HG03175 (cell line): ENCODE results near the gene SDSL.

Experiments
- ATAC-seq: cut with Tn5 transposase; IDR thresholded peaks from one replicate; pipeline ENCODE4 v1.9.1; 2021; ENCODE audit warnings: mild to moderate bottlenecking, moderate library complexity; ENCODE audit not compliant: unreplicated experiment

SDSL gene

GRCh38 chr12:113418213-113418879 lies 3.8 kb upstream of the SDSL start:
- no peak for ATAC-seq

GRCh38 chr12:113420996-113421595 lies 1.1 kb upstream of the SDSL start:
- ATAC-seq, result no peak

- ATAC-seq, result no peak
These were observed 898 bp downstream of the SDSL start for GRCh38 chr12:113422886-113423669.

DNA sequence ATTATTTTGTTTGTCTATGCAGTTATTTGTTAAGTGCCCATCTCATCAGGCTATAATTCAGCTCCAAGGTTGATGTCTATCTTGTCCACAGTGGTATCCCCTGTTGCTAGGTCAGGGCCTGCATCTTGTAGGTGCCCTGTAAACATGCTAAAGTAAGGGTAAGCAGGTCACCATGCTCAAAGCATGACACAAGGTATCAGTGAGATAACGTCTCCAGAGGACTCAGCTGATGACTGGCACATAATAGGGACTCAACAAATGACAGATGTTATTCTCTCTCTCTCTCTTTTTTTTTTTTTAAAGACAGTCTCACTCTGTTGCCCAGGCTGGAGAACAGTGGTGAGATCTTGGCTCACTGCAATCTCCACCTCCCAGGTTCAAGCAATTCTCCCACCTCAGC lies 2.3 kb downstream of the SDSL start:
- no peak for ATAC-seq

DNA sequence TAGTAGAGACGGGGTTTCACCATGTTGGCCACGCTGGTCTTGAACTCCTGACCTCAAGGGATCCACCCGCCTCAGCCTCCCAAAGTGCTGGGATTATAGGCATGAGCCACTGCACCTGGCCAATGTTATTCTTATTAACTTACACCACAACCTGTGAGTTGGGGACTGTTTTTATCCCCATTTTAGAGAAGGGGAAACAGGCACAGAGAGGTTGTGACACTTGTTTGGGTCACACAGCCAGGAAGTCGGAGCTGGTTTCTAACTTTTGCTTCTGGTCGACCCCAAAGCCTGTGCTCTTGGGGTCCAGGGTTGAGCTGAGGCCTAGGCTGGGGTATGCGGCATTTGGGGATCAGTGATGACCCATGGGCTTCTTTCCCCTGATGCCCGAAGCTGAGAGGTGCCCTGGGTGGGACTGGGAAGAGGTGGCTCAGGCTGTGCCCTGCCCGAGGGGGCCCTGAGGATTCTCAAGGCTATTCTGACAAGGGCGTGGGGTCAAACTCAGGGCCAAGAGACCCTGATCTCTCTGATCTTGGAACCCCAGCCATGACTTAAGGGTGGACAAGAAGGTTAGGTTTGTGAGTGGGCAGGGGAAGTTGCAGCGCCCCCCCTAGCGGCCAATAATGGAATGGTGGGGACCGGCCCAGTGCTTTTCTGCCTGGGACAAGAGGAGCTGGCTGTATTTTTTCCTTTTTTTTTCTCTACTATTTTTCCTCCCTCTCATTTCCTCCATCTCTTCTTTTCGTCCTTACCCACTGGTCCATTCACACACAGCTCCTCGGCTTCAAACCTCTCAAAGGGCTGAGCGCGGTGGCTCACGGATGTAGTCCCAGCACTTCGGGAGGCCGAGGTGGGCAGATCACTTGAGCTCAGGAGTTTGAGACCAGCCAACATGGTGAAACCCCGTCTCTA lies 3.0 kb downstream of the SDSL start:
- ATAC-seq, result no peak

DNA sequence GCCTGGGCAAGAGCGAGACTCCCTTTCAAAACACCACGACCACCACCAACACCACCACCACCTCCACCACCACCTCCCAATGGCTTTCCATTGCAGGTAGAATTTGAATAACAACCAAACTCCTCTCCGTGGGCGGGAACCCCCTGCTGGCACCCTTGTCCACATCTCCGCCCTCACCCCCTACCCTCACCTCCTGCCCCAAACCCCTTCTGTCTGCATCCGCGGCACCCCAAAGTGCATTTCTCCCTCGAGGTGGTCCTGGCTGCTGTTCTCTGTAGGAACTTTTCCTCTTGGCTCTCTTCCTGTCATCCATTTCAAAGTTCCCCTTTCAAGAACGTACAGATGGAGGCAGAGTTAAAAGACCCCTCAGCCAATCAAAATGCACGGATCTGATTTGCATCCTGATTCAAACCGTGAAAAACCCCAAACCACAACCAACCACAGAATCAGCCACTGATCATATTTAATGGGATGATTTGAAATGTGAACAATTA lies 3.8 kb downstream of the SDSL start:
- no peak for ATAC-seq

GRCh38 chr12:113427882-113428281 lies 5.7 kb downstream of the SDSL start:
- no peak for ATAC-seq

GRCh38 chr12:113428482-113428881 lies 6.3 kb downstream of the SDSL start:
- no peak for ATAC-seq

- ATAC-seq, result no peak
These were observed 10.8 kb downstream of the SDSL start for GRCh38 chr12:113432986-113433385.

DNA sequence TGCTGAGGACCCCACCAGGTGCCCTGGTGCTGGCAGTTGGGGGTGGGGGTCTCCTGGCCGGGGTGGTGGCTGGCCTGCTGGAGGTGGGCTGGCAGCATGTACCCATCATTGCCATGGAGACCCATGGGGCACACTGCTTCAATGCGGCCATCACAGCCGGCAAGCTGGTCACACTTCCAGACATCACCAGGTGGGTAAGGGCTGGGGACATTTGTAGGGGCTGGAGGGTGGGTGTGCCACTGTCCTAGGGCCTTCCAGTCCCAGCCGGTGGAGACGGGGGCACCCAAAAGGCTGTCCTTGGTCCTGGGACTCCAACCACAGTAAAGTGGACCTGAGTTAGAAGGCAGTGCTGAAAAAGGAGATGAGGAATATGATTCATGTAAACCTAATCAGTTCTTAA lies 13.2 kb downstream of the SDSL start:
- no peak for ATAC-seq

GRCh38 chr12:113436586-113436985 lies 14.4 kb downstream of the SDSL start:
- no peak for ATAC-seq

- ATAC-seq, result no peak
These were observed 15.0 kb downstream of the SDSL start for GRCh38 chr12:113436993-113437728.

DNA sequence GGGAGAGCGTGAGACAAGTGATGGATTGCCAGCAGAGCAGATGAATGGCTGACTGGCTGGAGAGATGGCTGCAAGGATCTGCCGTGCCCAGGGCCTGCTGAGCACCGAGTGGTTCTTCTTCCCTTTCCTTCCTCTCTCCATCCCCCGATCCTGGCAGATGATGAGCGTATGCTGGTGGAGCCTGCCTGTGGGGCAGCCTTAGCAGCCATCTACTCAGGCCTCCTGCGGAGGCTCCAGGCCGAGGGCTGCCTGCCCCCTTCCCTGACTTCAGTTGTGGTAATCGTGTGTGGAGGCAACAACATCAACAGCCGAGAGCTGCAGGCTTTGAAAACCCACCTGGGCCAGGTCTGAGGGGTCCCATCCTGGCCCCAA lies 15.5 kb downstream of the SDSL start:
- no peak for ATAC-seq

DNA sequence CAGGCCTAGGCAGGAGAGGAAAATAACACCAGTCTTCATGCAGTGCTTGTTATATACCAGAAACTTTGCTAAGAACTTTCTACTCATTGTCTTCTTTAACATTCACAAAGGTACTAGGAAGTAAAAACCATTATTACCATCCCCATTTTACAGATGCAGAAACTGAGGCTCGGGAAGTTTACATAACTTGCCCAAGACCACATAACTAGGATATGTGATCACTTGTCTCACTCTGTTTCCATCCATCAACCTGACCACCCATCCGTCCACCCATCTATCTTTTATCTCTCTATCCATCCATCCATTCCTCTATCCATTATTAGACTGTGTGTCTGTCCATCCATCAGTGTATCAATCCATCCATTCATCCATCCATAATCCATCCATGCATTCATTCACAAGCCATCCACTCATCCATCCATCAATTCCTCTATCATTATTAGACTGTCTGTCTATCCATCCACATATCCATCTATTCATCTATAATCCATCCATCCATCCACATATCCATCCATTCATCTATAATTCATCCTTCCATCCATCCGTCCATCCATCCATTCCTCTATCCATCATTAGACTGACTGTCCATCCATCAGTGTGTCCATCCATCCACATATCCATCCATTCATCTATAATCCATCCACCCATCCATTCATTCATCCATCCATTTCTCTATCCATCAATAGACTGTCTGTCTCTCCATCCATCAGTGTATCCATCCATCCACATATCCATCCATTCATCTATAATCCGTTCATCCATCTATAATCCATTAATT lies 16.5 kb downstream of the SDSL start:
- ATAC-seq, result no peak

DNA sequence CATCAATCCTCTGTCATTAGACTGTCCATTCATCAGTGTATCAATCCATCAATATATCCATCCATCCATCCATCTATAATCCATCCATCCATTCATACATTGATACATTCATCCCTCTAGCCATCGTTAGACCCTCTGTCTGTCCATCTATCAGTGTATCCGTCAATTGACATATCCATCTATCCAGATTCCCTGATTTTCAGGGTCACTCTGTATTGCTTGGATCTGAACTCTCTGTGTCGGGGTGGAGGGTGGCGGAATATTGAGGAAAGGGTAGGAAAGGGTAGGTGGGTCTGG lies 17.1 kb downstream of the SDSL start:
- ATAC-seq, result no peak

- no peak for ATAC-seq
These were observed 17.4 kb downstream of the SDSL start for GRCh38 chr12:113439606-113440030.

GRCh38 chr12:113440336-113440735 lies 18.2 kb downstream of the SDSL start:
- no peak for ATAC-seq

DNA sequence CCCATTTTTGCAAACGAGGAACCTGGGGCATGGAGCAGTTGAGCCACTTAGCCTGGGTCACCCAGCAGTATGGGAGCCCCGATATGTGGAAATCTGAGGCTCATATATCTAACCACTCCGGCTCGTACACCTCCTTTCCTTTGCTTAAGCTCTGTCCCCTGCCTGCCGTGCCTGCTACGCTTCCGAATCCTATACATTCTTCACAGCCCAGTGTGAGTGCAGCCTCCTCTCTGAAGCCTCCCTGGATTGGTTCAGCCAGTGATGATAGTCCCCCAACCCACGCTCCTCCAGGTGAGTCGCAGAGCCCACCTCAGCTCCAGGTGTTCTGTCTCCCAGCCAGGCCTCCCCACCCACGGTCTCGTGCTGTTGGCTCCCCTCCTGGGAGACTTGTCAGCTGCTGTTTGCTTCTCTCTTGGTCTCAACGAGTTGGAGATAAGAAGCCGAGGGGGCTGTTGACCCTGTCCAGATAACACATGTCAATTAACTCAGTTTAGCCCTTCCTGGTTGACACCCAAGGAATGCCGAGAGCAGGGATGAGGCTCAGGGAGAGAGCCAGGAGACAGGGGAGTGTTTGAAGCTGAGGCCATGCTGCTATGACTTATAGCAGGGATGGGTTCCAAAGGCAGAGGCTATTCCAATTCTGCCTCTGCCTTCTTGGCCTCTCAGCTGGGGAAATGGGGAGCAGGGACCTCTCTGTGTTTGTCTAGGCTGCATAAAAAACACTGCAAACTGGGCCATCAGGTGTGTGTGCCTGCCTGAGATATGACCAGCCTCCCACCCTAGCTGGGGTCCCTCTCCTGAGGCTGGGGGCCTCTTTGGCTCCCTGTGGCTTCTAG lies 19.0 kb downstream of the SDSL start:
- no peak for ATAC-seq

GRCh38 chr12:113443030-113443539 lies 20.9 kb downstream of the SDSL start:
- ATAC-seq, result no peak
